Left hindlimb (tissue), 1 donor: ENCODE measurements around the gene SERPINA4.
"Not testable (repeated sequence)": the region's sequence is repeated elsewhere in the genome, so short reads cannot be mapped to it uniquely, and the experiment has no call there.

Experiments used
- DNase-seq: peaks from one replicate; pipeline ENCODE4 v3.0.0-alpha.2; 2018

The SERPINA4 gene

GRCh38 chr14:94570002-94570400, 8.8 kb downstream of the SERPINA4 start:
- DNase-seq: no peak

GRCh38 chr14:94570440-94570839, 9.2 kb downstream of the SERPINA4 start:
- DNase-seq: no peak

GRCh38 chr14:94571395-94571794, 10.2 kb downstream of the SERPINA4 start:
- no peak for DNase-seq

GRCh38 chr14:94571950-94572349, 10.7 kb downstream of the SERPINA4 start:
- no peak for DNase-seq

- DNase-seq: no peak
Observed at GRCh38 chr14:94572637-94573303, 11.5 kb downstream of the SERPINA4 start.

GRCh38 chr14:94573475-94574277, 12.4 kb downstream of the SERPINA4 start:
- DNase-seq: no peak

- DNase-seq: no peak
Observed at GRCh38 chr14:94574336-94574735, 13.1 kb downstream of the SERPINA4 start.

GRCh38 chr14:94575730-94576585, 14.7 kb downstream of the SERPINA4 start:
- no peak for DNase-seq

- not testable (repeated sequence) for DNase-seq
Observed at GRCh38 chr14:94577472-94577871, 16.2 kb downstream of the SERPINA4 start.

- no peak for DNase-seq
Observed at GRCh38 chr14:94578712-94579111, 17.5 kb downstream of the SERPINA4 start.

- peak; percentile 70 for DNase-seq
Observed at GRCh38 chr14:94581127-94581999, 20.1 kb downstream of the SERPINA4 start, which contains the start of gene SERPINA5. Gene SERPINA5, plus strand, starts transcription at chr14:94581426. Its CDS starts 5,937 bp downstream, at chr14:94587363.

- DNase-seq: no peak
Observed at GRCh38 chr14:94582199-94582750, 21.0 kb downstream of the SERPINA4 start.

- no peak for DNase-seq
Observed at GRCh38 chr14:94582851-94583250, 21.6 kb downstream of the SERPINA4 start.

- DNase-seq: no peak
Observed at GRCh38 chr14:94583557-94583956, 22.3 kb downstream of the SERPINA4 start.

- DNase-seq: no peak
Observed at GRCh38 chr14:94584591-94585280, 23.5 kb downstream of the SERPINA4 start.

- no peak for DNase-seq
Observed at GRCh38 chr14:94586635-94587034, 25.4 kb downstream of the SERPINA4 start.

- DNase-seq: no peak
Observed at GRCh38 chr14:94588311-94588710, 27.1 kb downstream of the SERPINA4 start.

- no peak for DNase-seq
Observed at GRCh38 chr14:94591073-94591472, 29.8 kb downstream of the SERPINA4 start.

GRCh38 chr14:94591871-94592270, 30.6 kb downstream of the SERPINA4 start:
- DNase-seq: no peak

GRCh38 chr14:94592457-94592856, 31.2 kb downstream of the SERPINA4 start:
- no peak for DNase-seq

GRCh38 chr14:94593376-94593748, 32.1 kb downstream of the SERPINA4 start:
- DNase-seq: no peak
